ENCODE measurements around the gene TSPAN33.

- no peak for TF ChIP-seq CTCF (IDR thresholded peaks at IDR 0.05; ENCODE audit: low read length)
- no peak for TF ChIP-seq EZH2 (IDR thresholded peaks at IDR 0.05; ENCODE audit: borderline replicate concordance, low read length)
Observed at GRCh38 chr7:129188372-129188891, 43.9 kb downstream of the TSPAN33 start, which contains the start of gene SMO.
